Skeletal muscle satellite cell (primary cell): ENCODE measurements around the gene CTNNBL1.

ENCODE experiments used
- H3K27me3 ChIP-seq: 2 replicates; pipeline ENCODE4 v1.7.0; 2013; ENCODE audit warnings: low read length; ENCODE audit not compliant: control insufficient read depth, insufficient read depth
- H3K36me3 ChIP-seq: 2 replicates; pipeline ENCODE4 v1.7.0; 2013; ENCODE audit warnings: mild to moderate bottlenecking, control low read depth, low read length; ENCODE audit not compliant: insufficient read depth
- H3K4me1 ChIP-seq: 2 replicates; pipeline ENCODE4 v1.7.0; 2013; ENCODE audit warnings: low read length; ENCODE audit not compliant: control insufficient read depth, insufficient read depth
- H3K4me2 ChIP-seq: 2 replicates; pipeline ENCODE4 v1.7.0; 2013; ENCODE audit warnings: mild to moderate bottlenecking, low read length
- H3K4me3 ChIP-seq: 2 replicates; pipeline ENCODE4 v1.7.0; 2013; ENCODE audit warnings: low read length
- H3K9ac ChIP-seq: 2 replicates; pipeline ENCODE4 v1.7.0; 2013; ENCODE audit warnings: mild to moderate bottlenecking, low read depth, low read length, moderate library complexity
- H3K9me3 ChIP-seq: replicated peaks from 2 replicates; pipeline ENCODE4 v1.7.0; 2013; ENCODE audit warnings: mild to moderate bottlenecking, control low read depth, low read length

The CTNNBL1 gene

GRCh38 chr20:37838769-37839431, 145.1 kb downstream of the CTNNBL1 start:
- Histone ChIP-seq H3K36me3 (peaks cover 16% of the 10 kb centered on the region), H3K4me3 (no peak overlapping the region), H3K9ac (no peak overlapping the region), H3K27me3 (no peaks in the 10 kb centered on the region), H3K4me2 (no peak overlapping the region), H3K4me1 (no peaks in the 10 kb centered on the region), H3K9me3 (no peaks in the 10 kb centered on the region)

- no peak overlapping the region for H3K4me3 ChIP-seq
- H3K36me3 ChIP-seq: peaks cover 16% of the 10 kb centered on the region
- H3K9me3 ChIP-seq: no peaks in the 10 kb centered on the region
- no peak overlapping the region for H3K9ac ChIP-seq
- H3K4me2 ChIP-seq: no peak overlapping the region
- H3K27me3 ChIP-seq: no peaks in the 10 kb centered on the region
- no peaks in the 10 kb centered on the region for H3K4me1 ChIP-seq
Observed at GRCh38 chr20:37839432-37839827, 145.6 kb downstream of the CTNNBL1 start.

GRCh38 chr20:37839955-37840354, 146.1 kb downstream of the CTNNBL1 start:
- Histone ChIP-seq H3K4me3 (no peak overlapping the region), H3K9me3 (no peaks in the 10 kb centered on the region)

GRCh38 chr20:37841389-37841788, 147.6 kb downstream of the CTNNBL1 start:
- Histone ChIP-seq H3K4me2 (no peak overlapping the region), H3K9ac (no peak overlapping the region), H3K4me3 (no peak overlapping the region), H3K27me3 (no peaks in the 10 kb centered on the region), H3K4me1 (no peaks in the 10 kb centered on the region), H3K36me3 (peaks cover 16% of the 10 kb centered on the region), H3K9me3 (no peaks in the 10 kb centered on the region)

More at GRCh38 chr20:37839955-37840354, 146.1 kb downstream of the CTNNBL1 start:
- no peak overlapping the region for H3K4me2 ChIP-seq
- H3K4me1 ChIP-seq: no peaks in the 10 kb centered on the region
- no peaks in the 10 kb centered on the region for H3K27me3 ChIP-seq
- H3K36me3 ChIP-seq: peaks cover 16% of the 10 kb centered on the region
- H3K9ac ChIP-seq: no peak overlapping the region

- Histone ChIP-seq H3K36me3 (peaks cover 16% of the 10 kb centered on the region), H3K4me3 (no peak overlapping the region)
Observed at GRCh38 chr20:37841971-37842370, 148.1 kb downstream of the CTNNBL1 start.

GRCh38 chr20:37845241-37845681, 151.4 kb downstream of the CTNNBL1 start:
- H3K9ac ChIP-seq: no peak overlapping the region
- no peak overlapping the region for H3K4me3 ChIP-seq
- H3K36me3 ChIP-seq: peaks cover 16% of the 10 kb centered on the region
- no peaks in the 10 kb centered on the region for H3K27me3 ChIP-seq
- H3K4me1 ChIP-seq: no peaks in the 10 kb centered on the region
- no peaks in the 10 kb centered on the region for H3K9me3 ChIP-seq
- H3K4me2 ChIP-seq: no peak overlapping the region

More at GRCh38 chr20:37841971-37842370, 148.1 kb downstream of the CTNNBL1 start:
- Histone ChIP-seq H3K27me3 (no peaks in the 10 kb centered on the region), H3K4me2 (no peak overlapping the region), H3K9ac (no peak overlapping the region), H3K4me1 (no peaks in the 10 kb centered on the region), H3K9me3 (no peaks in the 10 kb centered on the region)

GRCh38 chr20:37845878-37846277, 152.0 kb downstream of the CTNNBL1 start:
- Histone ChIP-seq H3K4me1 (peaks cover 4% of the 10 kb centered on the region), H3K36me3 (peaks cover 13% of the 10 kb centered on the region), H3K4me3 (no peak overlapping the region), H3K9ac (no peak overlapping the region), H3K27me3 (no peaks in the 10 kb centered on the region), H3K9me3 (no peaks in the 10 kb centered on the region), H3K4me2 (no peak overlapping the region)

- Histone ChIP-seq H3K4me2 (no peak overlapping the region), H3K9ac (no peak overlapping the region), H3K36me3 (peaks cover 11% of the 10 kb centered on the region), H3K4me3 (no peak overlapping the region), H3K9me3 (no peaks in the 10 kb centered on the region), H3K27me3 (no peaks in the 10 kb centered on the region), H3K4me1 (peaks cover 6% of the 10 kb centered on the region)
Observed at GRCh38 chr20:37846573-37846972, 152.7 kb downstream of the CTNNBL1 start.

GRCh38 chr20:37848706-37849105, 154.9 kb downstream of the CTNNBL1 start:
- Histone ChIP-seq H3K36me3 (peaks cover 6% of the 10 kb centered on the region), H3K9me3 (no peaks in the 10 kb centered on the region), H3K4me3 (no peak overlapping the region), H3K4me1 (peaks cover 6% of the 10 kb centered on the region), H3K27me3 (no peaks in the 10 kb centered on the region), H3K4me2 (no peak overlapping the region), H3K9ac (no peak overlapping the region)

GRCh38 chr20:37849156-37849555, 155.3 kb downstream of the CTNNBL1 start:
- Histone ChIP-seq H3K9me3 (no peaks in the 10 kb centered on the region), H3K4me3 (no peak overlapping the region), H3K36me3 (peaks cover 6% of the 10 kb centered on the region), H3K4me1 (peaks cover 6% of the 10 kb centered on the region), H3K4me2 (no peak overlapping the region), H3K9ac (no peak overlapping the region), H3K27me3 (no peaks in the 10 kb centered on the region)

- no peak overlapping the region for H3K9ac ChIP-seq
- H3K9me3 ChIP-seq: no peaks in the 10 kb centered on the region
- H3K27me3 ChIP-seq: no peaks in the 10 kb centered on the region
- H3K4me1 ChIP-seq: peaks cover 6% of the 10 kb centered on the region
- H3K4me3 ChIP-seq: no peak overlapping the region
- no peak overlapping the region for H3K4me2 ChIP-seq
- peaks cover 6% of the 10 kb centered on the region for H3K36me3 ChIP-seq
Observed at GRCh38 chr20:37849566-37849965, 155.7 kb downstream of the CTNNBL1 start.

GRCh38 chr20:37850036-37850592, 156.3 kb downstream of the CTNNBL1 start:
- H3K4me3 ChIP-seq: no peak overlapping the region
- no peak overlapping the region for H3K9ac ChIP-seq
- H3K9me3 ChIP-seq: no peaks in the 10 kb centered on the region
- H3K27me3 ChIP-seq: no peaks in the 10 kb centered on the region
- peaks cover 6% of the 10 kb centered on the region for H3K4me1 ChIP-seq
- H3K36me3 ChIP-seq: peaks cover 6% of the 10 kb centered on the region
- H3K4me2 ChIP-seq: no peak overlapping the region
